BLaER1 (cell line): Measurements from ENCODE around the gene CBX7.

Experiments
- H3K27ac ChIP-seq: shearing (Covaris generic); formaldehyde crosslinking; 2 replicates; pipeline ENCODE4 v1.8.1; 2022
- H3K27me3 ChIP-seq: shearing (Covaris generic); formaldehyde crosslinking; 2 replicates; pipeline ENCODE4 v1.8.1; 2022
- H3K36me3 ChIP-seq: shearing (Covaris generic); formaldehyde crosslinking; 2 replicates; pipeline ENCODE4 v1.8.1; 2022
- H3K4me1 ChIP-seq: shearing (Covaris generic); formaldehyde crosslinking; 2 replicates; pipeline ENCODE4 v1.8.1; 2022
- H3K4me2 ChIP-seq: shearing (Covaris generic); formaldehyde crosslinking; 2 replicates; pipeline ENCODE4 v1.8.1; 2022
- H3K4me3 ChIP-seq: shearing (Covaris generic); formaldehyde crosslinking; 2 replicates; pipeline ENCODE4 v1.8.1; 2022
- H3K9ac ChIP-seq: shearing (Covaris generic); formaldehyde crosslinking; 2 replicates; pipeline ENCODE4 v1.8.1; 2022
- H3K9me3 ChIP-seq: shearing (Covaris generic); formaldehyde crosslinking; 2 replicates; pipeline ENCODE4 v1.8.1; 2022
- H4K20me1 ChIP-seq: shearing (Covaris generic); formaldehyde crosslinking; 2 replicates; pipeline ENCODE4 v1.8.1; 2022
- Cebpa-rat ChIP-seq: shearing (Covaris generic); IDR thresholded peaks from 2 replicates; pipeline ENCODE4 v1.8.1; 2022

CBX7 gene

GRCh38 chr22:39147335-39148025, 5.0 kb downstream of the CBX7 start:
- Histone ChIP-seq H3K27ac (no peak overlapping the region), H3K27me3 (0 out of 2 replicates have a peak, but pooled peaks cover 4% of the 10 kb centered on the region), H3K4me3 (no peak overlapping the region), H4K20me1 (peaks cover 16% of the 10 kb centered on the region; the same call in 1 of the 2 replicates), H3K4me1 (peaks cover 52% of the 10 kb centered on the region), H3K9ac (no peak overlapping the region), H3K9me3 (no peaks in the 10 kb centered on the region), H3K4me2 (no peak overlapping the region), H3K36me3 (peaks cover 9% of the 10 kb centered on the region; the same call in 1 of the 2 replicates)
- TF ChIP-seq Cebpa-rat, result no peak

- Histone ChIP-seq H3K27ac (peak overlapping the region; percentile 49), H3K9ac (peak overlapping the region; percentile 72; the same call in 1 of the 2 replicates), H3K36me3 (peaks cover 9% of the 10 kb centered on the region; the same call in 1 of the 2 replicates), H4K20me1 (peaks cover 16% of the 10 kb centered on the region; the same call in 1 of the 2 replicates), H3K4me1 (peaks cover 45% of the 10 kb centered on the region), H3K27me3 (0 out of 2 replicates have a peak, but pooled peaks cover 4% of the 10 kb centered on the region), H3K9me3 (no peaks in the 10 kb centered on the region), H3K4me2 (peak overlapping the region; percentile 98), H3K4me3 (peak overlapping the region; percentile 95; the same call in 1 of the 2 replicates)
- no peak for TF ChIP-seq Cebpa-rat
Observed at GRCh38 chr22:39146256-39147101, 6.0 kb downstream of the CBX7 start.

- Histone ChIP-seq H3K9ac (peak overlapping the region; percentile 83), H3K4me1 (peaks cover 30% of the 10 kb centered on the region)
Observed at GRCh38 chr22:39144101-39144767, 8.2 kb downstream of the CBX7 start.

GRCh38 chr22:39142088-39142680, 10.3 kb downstream of the CBX7 start:
- Histone ChIP-seq H3K4me3 (no peak overlapping the region), H3K36me3 (no peaks in the 10 kb centered on the region), H3K4me2 (no peak overlapping the region), H3K4me1 (peaks cover 38% of the 10 kb centered on the region), H3K27ac (no peak overlapping the region), H3K9me3 (no peaks in the 10 kb centered on the region), H3K9ac (no peak overlapping the region), H3K27me3 (0 out of 2 replicates have a peak, but pooled peaks cover 4% of the 10 kb centered on the region), H4K20me1 (no peaks in the 10 kb centered on the region)
- no peak for TF ChIP-seq Cebpa-rat

More at GRCh38 chr22:39144101-39144767, 8.2 kb downstream of the CBX7 start:
- no peaks in the 10 kb centered on the region for H3K9me3 ChIP-seq
- peak overlapping the region; percentile 98 for H3K4me2 ChIP-seq
- H3K27me3 ChIP-seq, result 0 out of 2 replicates have a peak, but pooled peaks cover 4% of the 10 kb centered on the region
- peaks cover 9% of the 10 kb centered on the region; the same call in 1 of the 2 replicates for H3K36me3 ChIP-seq
- peaks cover 1% of the 10 kb centered on the region; the same call in 1 of the 2 replicates for H4K20me1 ChIP-seq
- H3K27ac ChIP-seq, result 0 out of 2 replicates have a peak overlapping the region, but pooled peaks have one; percentile 73
- peak overlapping the region; percentile 95 for H3K4me3 ChIP-seq
- no peak for TF ChIP-seq Cebpa-rat

GRCh38 chr22:39139933-39140332, 12.5 kb downstream of the CBX7 start:
- H3K9me3 ChIP-seq, result no peaks in the 10 kb centered on the region
- H3K9ac ChIP-seq, result no peak overlapping the region
- peaks cover 29% of the 10 kb centered on the region for H3K4me1 ChIP-seq
- no peak overlapping the region for H3K4me2 ChIP-seq
- TF ChIP-seq Cebpa-rat, result no peak
- 0 out of 2 replicates have a peak, but pooled peaks cover 3% of the 10 kb centered on the region for H3K27me3 ChIP-seq
- no peaks in the 10 kb centered on the region; the same call in 1 of the 2 replicates for H4K20me1 ChIP-seq
- no peak overlapping the region for H3K27ac ChIP-seq
- H3K36me3 ChIP-seq, result no peaks in the 10 kb centered on the region
- no peak overlapping the region for H3K4me3 ChIP-seq

GRCh38 chr22:39138357-39138997, 14.0 kb downstream of the CBX7 start:
- TF ChIP-seq Cebpa-rat, result no peak
- H3K27me3 ChIP-seq, result no peaks in the 10 kb centered on the region
- H3K4me1 ChIP-seq, result peaks cover 16% of the 10 kb centered on the region
- H3K9ac ChIP-seq, result no peak overlapping the region
- H3K9me3 ChIP-seq, result no peaks in the 10 kb centered on the region
- H3K4me3 ChIP-seq, result no peak overlapping the region
- peak overlapping the region; percentile 61 for H3K4me2 ChIP-seq
- no peak overlapping the region for H3K27ac ChIP-seq
- H4K20me1 ChIP-seq, result no peaks in the 10 kb centered on the region; the same call in 1 of the 2 replicates
- no peaks in the 10 kb centered on the region for H3K36me3 ChIP-seq

- TF ChIP-seq Cebpa-rat, result no peak
Observed at GRCh38 chr22:39136317-39136716, 16.2 kb downstream of the CBX7 start.

GRCh38 chr22:39135092-39135896, 17.2 kb downstream of the CBX7 start:
- Histone ChIP-seq H3K4me1 (peaks cover 16% of the 10 kb centered on the region), H3K27ac (no peak overlapping the region), H3K9ac (no peak overlapping the region), H3K27me3 (no peaks in the 10 kb centered on the region), H3K4me2 (no peak overlapping the region), H3K36me3 (no peaks in the 10 kb centered on the region), H3K4me3 (no peak overlapping the region), H4K20me1 (no peaks in the 10 kb centered on the region; the same call in 1 of the 2 replicates), H3K9me3 (no peaks in the 10 kb centered on the region)
- no peak for TF ChIP-seq Cebpa-rat

More at GRCh38 chr22:39136317-39136716, 16.2 kb downstream of the CBX7 start:
- H3K9ac ChIP-seq, result no peak overlapping the region
- no peak overlapping the region for H3K27ac ChIP-seq
- no peak overlapping the region for H3K4me3 ChIP-seq
- H3K4me2 ChIP-seq, result no peak overlapping the region
- peaks cover 16% of the 10 kb centered on the region for H3K4me1 ChIP-seq
- no peaks in the 10 kb centered on the region; the same call in 1 of the 2 replicates for H4K20me1 ChIP-seq
- H3K27me3 ChIP-seq, result no peaks in the 10 kb centered on the region
- no peaks in the 10 kb centered on the region for H3K36me3 ChIP-seq
- H3K9me3 ChIP-seq, result no peaks in the 10 kb centered on the region
